Neuronal stem cell (in vitro differentiated cells): ENCODE results near the gene WDR20.

Experiments
- DNase-seq: peaks from one replicate; pipeline ENCODE4 v3.0.0-alpha.2; 2013; ENCODE audit warnings: low spot score
- H2AFZ ChIP-seq: one replicate; pipeline ENCODE4 v1.6.1; 2013; ENCODE audit warnings: mild to moderate bottlenecking, low read length, inconsistent platforms
- H2AK5ac ChIP-seq: 2 replicates; pipeline ENCODE4 v1.6.1; 2013; ENCODE audit warnings: low read depth, mild to moderate bottlenecking, inconsistent platforms, low read length, moderate library complexity, mixed read lengths
- H2BK120ac ChIP-seq: 2 replicates; pipeline ENCODE4 v1.6.1; 2013; ENCODE audit warnings: low read depth, mild to moderate bottlenecking, inconsistent platforms, low read length, moderate library complexity, mixed read lengths
- H2BK12ac ChIP-seq: one replicate; pipeline ENCODE4 v1.6.1; 2013; ENCODE audit warnings: low read length, inconsistent platforms
- H2BK15ac ChIP-seq: 2 replicates; pipeline ENCODE4 v1.6.1; 2013; ENCODE audit warnings: mild to moderate bottlenecking, low read length, inconsistent platforms, mixed read lengths
- H2BK5ac ChIP-seq: one replicate; pipeline ENCODE4 v1.6.1; 2013; ENCODE audit warnings: inconsistent platforms, mild to moderate bottlenecking, low read length, moderate library complexity
- H3K14ac ChIP-seq: one replicate; pipeline ENCODE4 v1.6.1; 2013; ENCODE audit warnings: low read length, inconsistent platforms
- H3K18ac ChIP-seq: 2 replicates; pipeline ENCODE4 v1.6.1; 2013; ENCODE audit warnings: low read length, inconsistent platforms
- H3K23ac ChIP-seq: 2 replicates; pipeline ENCODE4 v1.6.1; 2013; ENCODE audit warnings: low read depth, mild to moderate bottlenecking, mixed read lengths, low read length, inconsistent platforms; ENCODE audit not compliant: poor library complexity
- H3K27ac ChIP-seq: replicated peaks from 3 replicates; pipeline ENCODE4 v1.5.1; 2013; ENCODE audit warnings: low read length, inconsistent platforms
- H3K27me3 ChIP-seq, 3 experiments: 2 replicates each; pipeline ENCODE4 v1.6.1; 2013; ENCODE audit warnings: low read length in 3 of 3, mild to moderate bottlenecking in 2 of 3, inconsistent platforms in 1 of 3, low read depth in 1 of 3, mixed read lengths in 1 of 3, moderate library complexity in 1 of 3; ENCODE audit not compliant: control insufficient read depth in 3 of 3, insufficient read depth in 3 of 3
- H3K36me3 ChIP-seq, 2 donors: replicated peaks in 1 of 2; 2 replicates each; pipeline ENCODE4 v1.6.1; 2013; ENCODE audit warnings: low read length in 2 of 2; ENCODE audit not compliant: control insufficient read depth in 2 of 2, insufficient read depth in 2 of 2
- H3K4ac ChIP-seq: 2 replicates; pipeline ENCODE4 v1.6.1; 2013; ENCODE audit warnings: inconsistent platforms, mild to moderate bottlenecking, low read length, moderate library complexity
- H3K4me1 ChIP-seq, 2 donors: 1 replicate in 1 of 2; 2 replicates in 1 of 2; pipeline ENCODE4 v1.6.1; 2013; ENCODE audit warnings: low read length in 2 of 2, low read depth in 1 of 2; ENCODE audit not compliant: control insufficient read depth in 2 of 2, insufficient read depth in 1 of 2
- H3K4me2 ChIP-seq: one replicate; pipeline ENCODE4 v1.6.1; 2013; ENCODE audit warnings: mild to moderate bottlenecking, low read length, inconsistent platforms; ENCODE audit not compliant: insufficient read depth, poor library complexity, severe bottlenecking
- H3K4me3 ChIP-seq, 2 donors: 2 replicates each; pipeline ENCODE4 v1.5.1; 2013; ENCODE audit warnings: low read length in 2 of 2, mild to moderate bottlenecking in 2 of 2, inconsistent platforms in 1 of 2, moderate library complexity in 1 of 2
- H3K79me1 ChIP-seq: one replicate; pipeline ENCODE4 v1.6.1; 2013; ENCODE audit warnings: low read depth, mild to moderate bottlenecking, inconsistent platforms, low read length, moderate library complexity
- H3K9ac ChIP-seq: one replicate; pipeline ENCODE4 v1.6.1; 2013; ENCODE audit warnings: mild to moderate bottlenecking, low read depth, low read length, inconsistent platforms; ENCODE audit not compliant: poor library complexity
- H3K9me3 ChIP-seq, 2 donors: replicated peaks in 1 of 2; 2 replicates each; pipeline versions ENCODE3 to v1.6.1; 2013; ENCODE audit warnings: low read length in 2 of 2, mild to moderate bottlenecking in 2 of 2, inconsistent platforms in 1 of 2, low read depth in 1 of 2, mixed read lengths in 1 of 2, moderate library complexity in 1 of 2; ENCODE audit not compliant: control insufficient read depth in 2 of 2, insufficient read depth in 1 of 2
- H4K8ac ChIP-seq: one replicate; pipeline ENCODE4 v1.6.1; 2013; ENCODE audit warnings: low read depth, mild to moderate bottlenecking, inconsistent platforms, low read length, moderate library complexity
- H4K91ac ChIP-seq: one replicate; pipeline ENCODE4 v1.6.1; 2013; ENCODE audit warnings: low read length, low read depth, mild to moderate bottlenecking, inconsistent platforms; ENCODE audit not compliant: poor library complexity
- WGBS, 2 donors: extraction: QIAGEN DNeasy Blood & Tissue Kit; methylation state at CpG; one replicate each; pipeline ENCODE4 v1.1.7; 2013; ENCODE audit warnings: missing lambda C conversion rate in 2 of 2, mixed read lengths in 1 of 2; ENCODE audit not compliant: insufficient read length in 2 of 2, insufficient replicate concordance in 1 of 2; ENCODE audit errors: extremely low coverage in 2 of 2; 5-methylcytosine and 5-hydroxymethylcytosine counted together

WDR20 gene

GRCh38 chr14:102256716-102257115, 117.0 kb downstream of the WDR20 start:
- peak overlapping the region; percentile 81 for H2BK15ac ChIP-seq
- no peak for DNase-seq
- H3K27me3 ChIP-seq = no peaks in the 10 kb centered on the region
- H2AK5ac ChIP-seq = no peak overlapping the region
- H3K9me3 ChIP-seq = no peaks in the 10 kb centered on the region
- no peak overlapping the region for H3K9ac ChIP-seq
- no peak overlapping the region for H3K4me2 ChIP-seq
- no peak overlapping the region for H3K14ac ChIP-seq
- no CpG with 5 or more reads among the region's 9 CpGs for WGBS, 2 donors
- no peaks in the 10 kb centered on the region for H3K36me3 ChIP-seq
- no peak overlapping the region for H4K8ac ChIP-seq
- H3K18ac ChIP-seq = peak overlapping the region; percentile 3
- H3K4me3 ChIP-seq = no peak overlapping the region
- no peaks in the 10 kb centered on the region for H3K4me1 ChIP-seq
- H2AFZ ChIP-seq = no peak overlapping the region
- peak overlapping the region; percentile 43 for H3K23ac ChIP-seq
- H3K4ac ChIP-seq = no peak overlapping the region
- no peak overlapping the region for H2BK120ac ChIP-seq
- no peak overlapping the region for H3K27ac ChIP-seq
- peaks cover 3% of the 10 kb centered on the region for H3K79me1 ChIP-seq
- H4K91ac ChIP-seq = no peak overlapping the region
- no peak overlapping the region for H2BK12ac ChIP-seq
- no peak overlapping the region for H2BK5ac ChIP-seq

GRCh38 chr14:102258136-102258535, 118.4 kb downstream of the WDR20 start:
- Histone ChIP-seq H3K9ac (no peak overlapping the region), H3K23ac (no peak overlapping the region), H3K36me3 (no peaks in the 10 kb centered on the region), H3K14ac (no peak overlapping the region), H2BK120ac (no peak overlapping the region), H3K4me1 (peaks cover 3 to 6% of the 10 kb centered on the region in 2 donors), H2BK15ac (no peak overlapping the region), H3K79me1 (peaks cover 3% of the 10 kb centered on the region), H2AFZ (no peak overlapping the region), H3K4me3 (no peak overlapping the region), H3K27me3 (no peaks in the 10 kb centered on the region), H2BK12ac (no peak overlapping the region), H3K4me2 (no peak overlapping the region), H3K9me3 (no peaks in the 10 kb centered on the region), H3K27ac (no peak overlapping the region), H3K4ac (no peak overlapping the region), H2BK5ac (no peak overlapping the region), H4K91ac (no peak overlapping the region), H2AK5ac (no peak overlapping the region), H4K8ac (no peak overlapping the region), H3K18ac (no peak overlapping the region)
- DNase-seq = no peak
- WGBS, 2 donors = no CpG with 5 or more reads among the region's 6 CpGs
